DND-41 (cell line): ENCODE measurements around the gene ESRRB.

Experiments used
- EZH2 ChIP-seq: IDR thresholded peaks from 3 replicates; pipeline ENCODE4 v1.6.1; 2012; ENCODE audit warnings: borderline replicate concordance, low read depth, mild to moderate bottlenecking, moderate library complexity, low read length, inconsistent platforms; ENCODE audit not compliant: severe bottlenecking
- TF ChIP-seq, protein P1 (sequence below): IDR thresholded peaks from 2 replicates; pipeline ENCODE4 v1.5.1; 2012; ENCODE audit warnings: borderline replicate concordance, low read length, moderate library complexity, mild to moderate bottlenecking; ENCODE audit not compliant: poor library complexity, severe bottlenecking; ENCODE audit errors: extremely low read depth

DNA sequence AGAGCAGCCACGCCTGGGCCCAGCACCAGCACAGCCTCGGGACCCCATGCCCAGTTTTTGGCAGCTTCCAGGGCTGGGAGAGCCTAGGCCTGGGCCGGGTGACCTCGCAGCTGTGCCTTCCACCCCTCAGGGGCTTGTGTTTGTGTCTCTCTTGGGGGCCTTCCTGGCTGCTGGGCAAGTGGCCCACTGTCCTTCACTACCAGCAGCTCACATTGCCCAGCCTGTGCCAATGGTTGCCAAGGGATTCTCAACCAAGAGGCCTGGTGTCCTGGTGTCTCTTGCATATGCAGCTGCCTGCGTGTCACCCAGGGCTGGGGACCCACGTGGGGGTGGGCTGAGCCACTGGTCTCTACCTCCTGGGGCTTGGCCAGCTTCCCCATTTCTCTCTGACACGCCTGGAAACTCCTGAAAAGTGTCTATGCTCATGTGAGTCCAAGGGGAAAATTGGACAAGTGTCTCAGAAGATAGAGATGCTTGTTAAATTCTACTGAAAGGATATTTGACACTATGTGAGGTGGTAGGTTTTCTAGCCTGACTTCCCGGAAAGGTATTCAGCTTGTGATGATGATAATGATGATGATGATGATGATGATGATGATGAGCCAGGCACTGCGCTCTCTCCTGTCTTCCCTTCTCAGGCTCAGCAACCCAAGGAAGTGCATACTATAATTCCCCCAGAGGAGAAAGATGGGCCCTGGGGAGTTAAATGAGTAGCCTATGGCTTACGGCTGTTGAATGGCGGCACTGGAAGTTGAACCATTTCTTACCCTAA lies 48.8 kb upstream of the ESRRB start:
- TF ChIP-seq, protein P1, sequence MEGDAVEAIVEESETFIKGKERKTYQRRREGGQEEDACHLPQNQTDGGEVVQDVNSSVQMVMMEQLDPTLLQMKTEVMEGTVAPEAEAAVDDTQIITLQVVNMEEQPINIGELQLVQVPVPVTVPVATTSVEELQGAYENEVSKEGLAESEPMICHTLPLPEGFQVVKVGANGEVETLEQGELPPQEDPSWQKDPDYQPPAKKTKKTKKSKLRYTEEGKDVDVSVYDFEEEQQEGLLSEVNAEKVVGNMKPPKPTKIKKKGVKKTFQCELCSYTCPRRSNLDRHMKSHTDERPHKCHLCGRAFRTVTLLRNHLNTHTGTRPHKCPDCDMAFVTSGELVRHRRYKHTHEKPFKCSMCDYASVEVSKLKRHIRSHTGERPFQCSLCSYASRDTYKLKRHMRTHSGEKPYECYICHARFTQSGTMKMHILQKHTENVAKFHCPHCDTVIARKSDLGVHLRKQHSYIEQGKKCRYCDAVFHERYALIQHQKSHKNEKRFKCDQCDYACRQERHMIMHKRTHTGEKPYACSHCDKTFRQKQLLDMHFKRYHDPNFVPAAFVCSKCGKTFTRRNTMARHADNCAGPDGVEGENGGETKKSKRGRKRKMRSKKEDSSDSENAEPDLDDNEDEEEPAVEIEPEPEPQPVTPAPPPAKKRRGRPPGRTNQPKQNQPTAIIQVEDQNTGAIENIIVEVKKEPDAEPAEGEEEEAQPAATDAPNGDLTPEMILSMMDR = no peak
- no peak for TF ChIP-seq EZH2
